Sigmoid colon (tissue), 7 donors: Measurements from ENCODE around the gene SLC25A23. TPM values are rescaled to one million over a fixed set of nuclear protein-coding genes. Genes with fewer than 3 reads are reported as not detected.

Source experiments
- DNase-seq: peaks from one replicate; pipeline ENCODE4 v3.0.0-alpha.2; 2019
- H3K27ac ChIP-seq, 4 donors: fragments of 200-600 bp; sonication (generic); one replicate each; pipeline ENCODE4 v1.5.1; 2016 to 2019; ENCODE audit warnings: mild to moderate bottlenecking in 1 of 4
- H3K27me3 ChIP-seq, 3 donors: fragments of 200-600 bp; sonication (generic); one replicate each; pipeline ENCODE4 v1.5.1; 2019; ENCODE audit warnings: mild to moderate bottlenecking in 1 of 3
- H3K36me3 ChIP-seq, 4 donors: fragments of 200-600 bp; sonication (generic); one replicate each; pipeline ENCODE4 v1.5.1; 2016 to 2019
- H3K4me1 ChIP-seq, 4 donors: fragments of 200-600 bp; sonication (generic); one replicate each; pipeline ENCODE4 v1.5.1; 2017 to 2019
- H3K4me3 ChIP-seq, 4 donors: fragments of 200-600 bp; sonication (generic); one replicate each; pipeline ENCODE4 v1.5.1; 2017 to 2019; ENCODE audit warnings: mild to moderate bottlenecking in 2 of 4, moderate library complexity in 1 of 4
- H3K9me3 ChIP-seq, 4 donors: fragments of 200-600 bp in 3 of 4; sonication (generic) in 3 of 4; one replicate each; pipeline versions ENCODE4 v1.5.1 to v1.6.1; 2013 to 2019
- EP300 ChIP-seq, 4 donors: sonication (generic); formaldehyde crosslinking; IDR thresholded peaks; one replicate each; pipeline ENCODE4 v1.6.1; 2017; ENCODE audit warnings: antibody characterized with exemption in 4 of 4
- POLR2A ChIP-seq, 2 donors: fragments of 450-650 bp; IDR thresholded peaks; one replicate each; pipeline ENCODE4 v1.6.1; 2016; ENCODE audit warnings: antibody characterized with exemption in 2 of 2, mild to moderate bottlenecking in 2 of 2, moderate library complexity in 2 of 2
- POLR2AphosphoS5 ChIP-seq, 4 donors: sonication (generic); formaldehyde crosslinking; IDR thresholded peaks; one replicate each; pipeline ENCODE4 v1.6.1; 2017; ENCODE audit warnings: antibody characterized with exemption in 4 of 4
- WGBS, 2 donors: extraction: QIAGEN DNeasy Blood & Tissue Kit; methylation state at CpG; one replicate each; pipeline ENCODE4 v1.1.7; 2013; 5-methylcytosine and 5-hydroxymethylcytosine counted together
- intact Hi-C: fragments of 100-400 bp; cut with DNase I; formaldehyde crosslinking; loops from one replicate; pipeline ENCODE4 v1.15.1; 2023
- polyA plus RNA-seq, 3 donors: library from polyadenylated mRNA; stranded (reverse); fragments of 200-250 nt; gene quantifications; one replicate each; pipeline ENCODE4 v1.2.3, GENCODE V29; 2013
- total RNA-seq, 4 donors: library from RNA; depleted of rRNA; stranded (reverse); fragments of >200 nt; gene quantifications; one replicate each; pipeline ENCODE4 v1.1.0, GENCODE V29; 2016
- TF ChIP-seq, protein P1 (sequence below), 4 experiments: fragments of 450-650 bp in 3 of 4; fragments of 200-600 bp in 1 of 4; IDR thresholded peaks; one replicate each; pipeline ENCODE4 v1.5.1; 2016 to 2019; ENCODE audit warnings: antibody characterized with exemption in 4 of 4, mild to moderate bottlenecking in 3 of 4, moderate library complexity in 2 of 4
- donor health status: healthy with polysubstance abuse.
- donor health status: Bipolar disorder and iron deficiency.
- donor health status: healthy.

Gene SLC25A23
- total and polyA plus RNA-seq, 7 donors, result 61.5 to 188 (median 87.8) TPM

DNA sequence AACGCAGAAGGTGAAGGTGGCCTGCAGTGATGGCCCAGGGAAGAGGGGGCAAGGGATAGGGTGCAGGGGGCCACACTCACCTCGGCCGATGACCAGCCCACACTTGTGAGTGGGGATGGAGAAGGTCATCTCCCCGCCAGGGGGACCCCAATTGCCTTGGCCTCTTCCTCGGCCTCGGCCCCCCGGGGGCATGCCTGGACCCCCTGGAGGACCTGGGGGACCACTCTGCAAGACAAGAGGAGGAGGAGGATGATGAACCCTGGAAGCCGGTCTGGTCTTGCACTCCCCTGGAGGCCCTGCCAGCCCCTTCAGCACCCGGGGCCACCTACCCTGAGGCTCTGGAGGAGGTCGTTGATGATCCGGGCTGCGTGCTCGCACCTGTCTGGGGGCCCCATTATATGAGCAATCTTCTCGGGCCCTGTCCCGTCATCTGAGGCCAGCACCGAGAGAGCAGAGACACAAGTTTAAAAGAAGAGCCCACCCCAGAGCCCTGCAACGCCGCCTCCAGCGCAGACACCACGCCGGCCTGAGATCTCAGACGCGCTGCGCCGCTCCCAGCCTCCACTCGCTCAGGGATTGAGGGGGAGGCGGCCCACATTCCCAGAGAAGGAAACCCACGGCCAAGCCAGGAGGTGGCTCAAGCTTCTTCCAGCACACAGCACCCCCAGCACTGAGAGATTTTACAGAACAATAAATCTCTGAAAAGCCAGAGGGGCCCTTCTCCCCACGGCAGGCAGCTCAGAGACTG, 42.8 kb downstream of the SLC25A23 start:
- H3K36me3 ChIP-seq, result peaks cover 55 to 80% (median 70%) of the 10 kb centered on the region in 4 donors
- H3K4me1 ChIP-seq, result peaks cover 0 to 22% (median 18%) of the 10 kb centered on the region in 4 donors
- H3K9me3 ChIP-seq, result no peaks in the 10 kb centered on the region
- TF ChIP-seq, protein P1, sequence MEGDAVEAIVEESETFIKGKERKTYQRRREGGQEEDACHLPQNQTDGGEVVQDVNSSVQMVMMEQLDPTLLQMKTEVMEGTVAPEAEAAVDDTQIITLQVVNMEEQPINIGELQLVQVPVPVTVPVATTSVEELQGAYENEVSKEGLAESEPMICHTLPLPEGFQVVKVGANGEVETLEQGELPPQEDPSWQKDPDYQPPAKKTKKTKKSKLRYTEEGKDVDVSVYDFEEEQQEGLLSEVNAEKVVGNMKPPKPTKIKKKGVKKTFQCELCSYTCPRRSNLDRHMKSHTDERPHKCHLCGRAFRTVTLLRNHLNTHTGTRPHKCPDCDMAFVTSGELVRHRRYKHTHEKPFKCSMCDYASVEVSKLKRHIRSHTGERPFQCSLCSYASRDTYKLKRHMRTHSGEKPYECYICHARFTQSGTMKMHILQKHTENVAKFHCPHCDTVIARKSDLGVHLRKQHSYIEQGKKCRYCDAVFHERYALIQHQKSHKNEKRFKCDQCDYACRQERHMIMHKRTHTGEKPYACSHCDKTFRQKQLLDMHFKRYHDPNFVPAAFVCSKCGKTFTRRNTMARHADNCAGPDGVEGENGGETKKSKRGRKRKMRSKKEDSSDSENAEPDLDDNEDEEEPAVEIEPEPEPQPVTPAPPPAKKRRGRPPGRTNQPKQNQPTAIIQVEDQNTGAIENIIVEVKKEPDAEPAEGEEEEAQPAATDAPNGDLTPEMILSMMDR (IDR thresholded peaks at IDR 0.05), result no peak
- TF ChIP-seq EP300 (IDR thresholded peaks at IDR 0.05) (no peak), POLR2AphosphoS5 (IDR thresholded peaks at IDR 0.05) (no peak), POLR2A (IDR thresholded peaks at IDR 0.05) (no peak)
- no peak overlapping the region for H3K27ac ChIP-seq
- 95% methylated on average over 29 of the region's 29 CpGs for WGBS, 2 donors
- no peak for DNase-seq
- intact Hi-C loops, result no loop called here
- no peaks in the 10 kb centered on the region for H3K27me3 ChIP-seq
- no peak overlapping the region for H3K4me3 ChIP-seq

DNA sequence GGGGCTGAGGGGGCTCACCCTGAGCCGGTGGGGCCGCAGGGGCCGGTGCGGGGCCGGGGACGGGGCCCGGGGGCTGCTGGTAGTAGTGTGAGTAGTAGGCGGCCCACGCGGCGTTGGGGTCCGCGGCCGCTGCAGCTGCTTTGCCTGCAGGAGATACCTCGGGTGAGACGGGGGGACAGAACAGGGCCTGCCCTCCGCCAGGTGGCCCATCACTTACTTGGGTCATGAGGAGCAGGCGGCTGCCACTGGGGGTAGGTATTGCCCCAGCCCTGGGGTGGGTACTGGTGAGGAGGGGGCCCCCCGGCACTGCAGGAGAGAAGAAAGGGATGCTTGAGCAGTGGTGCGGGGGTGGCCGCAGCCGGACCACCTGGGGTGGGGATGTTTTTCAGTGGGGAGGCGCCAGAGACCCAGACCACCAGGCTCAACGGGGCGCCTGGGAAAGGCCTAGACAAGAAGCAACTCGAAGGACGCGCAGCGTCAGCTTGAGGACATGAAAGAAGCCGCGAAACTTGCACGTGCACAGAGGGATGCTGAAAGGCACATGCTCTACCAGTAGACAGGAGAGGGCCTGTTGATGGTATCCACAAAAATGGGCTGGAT, 43.9 kb downstream of the SLC25A23 start:
- peaks cover 0 to 15% (median 9%) of the 10 kb centered on the region in 4 donors for H3K4me1 ChIP-seq
- H3K36me3 ChIP-seq, result peaks cover 55 to 69% (median 67%) of the 10 kb centered on the region in 4 donors
- 95 to 96% methylated on average over 32 of the region's 32 CpGs for WGBS, 2 donors

DNA sequence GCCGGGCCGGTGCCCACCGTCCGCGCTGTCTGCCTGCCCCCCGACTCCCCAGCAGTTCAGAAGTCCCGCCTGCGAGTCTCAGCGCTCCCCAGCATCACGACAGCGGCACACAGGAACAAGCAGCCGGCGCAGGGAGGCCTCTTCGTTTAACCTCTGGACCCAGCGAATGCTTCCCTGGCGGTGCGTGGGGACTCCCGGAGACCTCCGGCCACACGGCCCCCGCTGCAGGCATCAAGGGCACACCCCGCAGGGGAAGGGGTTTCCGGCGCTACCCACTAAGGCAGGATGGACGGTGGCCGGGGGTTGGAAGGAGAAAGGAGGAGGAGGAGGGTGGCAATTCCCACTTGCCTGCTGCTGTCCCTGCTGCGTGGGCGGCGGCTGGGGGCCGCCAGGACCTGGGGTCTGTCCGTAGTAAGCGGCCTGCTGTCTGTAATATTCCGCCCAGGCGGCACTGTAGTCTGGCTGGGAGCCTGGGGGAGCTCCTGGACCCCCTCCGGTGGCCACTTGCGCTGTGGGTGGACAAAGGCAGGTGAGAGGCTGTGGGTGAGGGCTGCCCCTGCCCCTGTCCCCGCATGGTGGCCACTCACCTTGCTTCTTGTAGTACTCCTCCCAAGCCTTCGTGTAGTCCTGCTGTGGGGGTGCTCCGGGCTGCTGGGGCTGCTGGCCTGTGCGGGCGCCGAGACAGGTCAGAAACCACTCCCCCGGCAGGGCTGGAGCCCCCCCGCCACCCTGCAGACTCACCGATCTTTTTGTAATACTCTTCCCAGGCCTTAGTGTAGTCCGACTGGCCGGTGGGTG, 44.6 kb downstream of the SLC25A23 start:
- H3K9me3 ChIP-seq, result no peaks in the 10 kb centered on the region
- peaks cover 0 to 15% (median 9%) of the 10 kb centered on the region in 4 donors for H3K4me1 ChIP-seq
- peaks cover 54 to 62% (median 61%) of the 10 kb centered on the region in 4 donors for H3K36me3 ChIP-seq
- intact Hi-C loops, result no loop called here
- H3K27ac ChIP-seq, result no peak overlapping the region
- no peaks in the 10 kb centered on the region for H3K27me3 ChIP-seq
- 93 to 95% methylated on average over 47 of the region's 47 CpGs for whole genome bisulfite sequencing, 2 donors
- no peak for TF ChIP-seq EP300 (IDR thresholded peaks at IDR 0.05)
- TF ChIP-seq POLR2AphosphoS5 (IDR thresholded peaks at IDR 0.05), result no peak
- no peak for TF ChIP-seq POLR2A (IDR thresholded peaks at IDR 0.05)
- TF ChIP-seq, protein P1 (IDR thresholded peaks at IDR 0.05), result no peak
- no peak for DNase-seq
- H3K4me3 ChIP-seq, result no peak overlapping the region

More for the DNA sequence above, 43.9 kb downstream of the SLC25A23 start:
- TF ChIP-seq, protein P1 (IDR thresholded peaks at IDR 0.05), result no peak
- no peaks in the 10 kb centered on the region for H3K27me3 ChIP-seq
- H3K4me3 ChIP-seq, result no peak overlapping the region
- no peaks in the 10 kb centered on the region for H3K9me3 ChIP-seq
- intact Hi-C loops, result no loop called here
- peak; percentile 66 for DNase-seq
- H3K27ac ChIP-seq, result no peak overlapping the region

DNA sequence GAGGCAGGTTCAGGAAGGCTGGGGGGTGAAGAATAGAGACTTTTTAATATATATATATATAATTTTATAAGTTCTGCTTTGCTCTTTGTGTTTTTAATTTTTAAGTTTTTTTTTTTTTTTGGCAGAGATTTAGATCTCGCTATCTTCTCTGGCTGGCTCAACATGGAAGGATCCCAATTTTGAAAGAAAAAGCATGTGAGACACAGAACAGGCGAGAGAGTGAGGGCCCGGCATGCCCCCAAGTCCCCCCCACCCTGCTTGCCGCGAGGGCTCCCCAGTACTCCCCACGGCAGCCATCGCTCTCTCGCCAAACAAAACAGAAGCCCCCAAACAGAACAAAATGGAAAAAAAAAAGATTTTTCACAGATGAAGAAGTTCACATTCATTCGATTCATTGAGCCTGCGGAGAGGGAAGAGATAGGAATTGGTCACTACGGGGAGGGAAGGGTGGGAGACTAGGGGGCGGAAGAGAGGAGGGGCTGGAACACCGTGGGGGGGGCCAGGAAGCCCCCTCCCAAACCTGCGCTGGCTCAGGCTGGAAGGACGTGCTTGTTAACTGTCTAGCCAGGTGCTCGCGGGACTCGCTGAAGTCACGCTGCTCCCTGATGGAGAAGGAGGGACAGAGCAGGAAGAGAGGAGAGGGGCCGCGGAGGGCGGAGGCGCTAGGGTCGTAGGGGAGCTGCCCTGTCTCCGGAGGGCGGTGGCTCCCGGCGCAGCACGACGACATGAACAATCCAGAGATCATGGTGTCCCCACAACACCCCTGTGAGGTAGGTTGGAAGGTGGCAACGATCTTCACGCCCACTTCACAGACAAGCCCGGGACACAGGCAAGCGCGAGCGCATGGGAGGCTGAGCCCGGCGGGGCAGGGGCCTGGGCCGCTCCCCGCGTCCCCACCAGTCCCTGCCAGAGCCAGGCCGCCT, 45.6 kb downstream of the SLC25A23 start:
- Histone ChIP-seq H3K27ac (peak overlapping the region; percentile 19 to 48 (median 42)), H3K36me3 (peaks cover 44 to 52% (median 51%) of the 10 kb centered on the region in 4 donors), H3K9me3 (no peaks in the 10 kb centered on the region), H3K27me3 (no peaks in the 10 kb centered on the region), H3K4me3 (no peak overlapping the region), H3K4me1 (peaks cover 0 to 15% (median 9%) of the 10 kb centered on the region in 4 donors)
- intact Hi-C loops, result no loop called here
- WGBS, 2 donors, result 80 to 83% methylated on average over 42 of the region's 42 CpGs
- no peak for TF ChIP-seq POLR2AphosphoS5 (IDR thresholded peaks at IDR 0.05)
- no peak for TF ChIP-seq EP300 (IDR thresholded peaks at IDR 0.05)
- no peak for TF ChIP-seq POLR2A (IDR thresholded peaks at IDR 0.05)
- TF ChIP-seq, protein P1 (IDR thresholded peaks at IDR 0.05), result no peak
- DNase-seq, result no peak
